Lung (tissue), 12 donors: ENCODE measurements around the gene IGSF23. TPM values are rescaled to one million over a fixed set of nuclear protein-coding genes. Genes with fewer than 3 reads are reported as not detected.

Source experiments
- ATAC-seq: fragments of 200-7000 bp; cut with Tn5 transposase; one replicate; pipeline ENCODE4 v1.9.1; 2020; ENCODE audit warnings: moderate number of reproducible peaks; ENCODE audit not compliant: insufficient read depth, low FRiP score
- DNase-seq, 3 donors: peaks; one replicate each; pipeline ENCODE4 v3.0.0-alpha.2; 2013 to 2017
- H3K27ac ChIP-seq, 2 donors: one replicate each; pipeline ENCODE4 v1.5.1; 2013; ENCODE audit warnings: mild to moderate bottlenecking in 2 of 2, moderate library complexity in 2 of 2, control low read depth in 1 of 2, inconsistent platforms in 1 of 2, low read depth in 1 of 2, low read length in 1 of 2
- H3K27me3 ChIP-seq, 3 donors: one replicate each; pipeline ENCODE4 v1.5.1; 2013; ENCODE audit warnings: low read length in 2 of 3; ENCODE audit not compliant: control insufficient read depth in 3 of 3, insufficient read depth in 3 of 3
- H3K36me3 ChIP-seq, 4 donors: one replicate each; pipeline ENCODE4 v1.5.1; 2013; ENCODE audit warnings: low read length in 4 of 4, mild to moderate bottlenecking in 1 of 4, moderate library complexity in 1 of 4; ENCODE audit not compliant: control insufficient read depth in 4 of 4, insufficient read depth in 4 of 4
- H3K4me1 ChIP-seq, 5 donors: one replicate each; pipeline ENCODE4 v1.5.1; 2013; ENCODE audit warnings: low read length in 5 of 5, mild to moderate bottlenecking in 2 of 5, moderate library complexity in 1 of 5; ENCODE audit not compliant: control insufficient read depth in 5 of 5, insufficient read depth in 5 of 5
- H3K4me3 ChIP-seq: one replicate; pipeline ENCODE4 v1.5.1; 2013; ENCODE audit warnings: mild to moderate bottlenecking, control low read depth, moderate library complexity
- H3K9ac ChIP-seq, 2 donors: one replicate each; pipeline ENCODE4 v1.5.1; 2013; ENCODE audit warnings: low read length in 2 of 2, control low read depth in 1 of 2; ENCODE audit not compliant: insufficient read depth in 1 of 2
- H3K9me3 ChIP-seq, 4 donors: one replicate each; pipeline ENCODE4 v1.5.1; 2013; ENCODE audit warnings: low read length in 3 of 4, mild to moderate bottlenecking in 1 of 4, moderate library complexity in 1 of 4; ENCODE audit not compliant: control insufficient read depth in 4 of 4, insufficient read depth in 3 of 4
- CTCF ChIP-seq: IDR thresholded peaks from 2 replicates; pipeline ENCODE4 v1.5.1; 2012; ENCODE audit warnings: mild to moderate bottlenecking; ENCODE audit errors: control extremely low read depth, extremely low read depth
- WGBS, 2 donors: extraction: QIAGEN DNeasy Blood & Tissue Kit; methylation state at CpG; one replicate each; pipeline ENCODE4 v1.1.7; 2013; 5-methylcytosine and 5-hydroxymethylcytosine counted together
- polyA plus RNA-seq, 2 donors: library from polyadenylated mRNA; stranded (reverse); fragments of 200-250 nt; gene quantifications; one replicate each; pipeline ENCODE4 v1.2.1, GENCODE V29; 2013
- total RNA-seq, 2 donors: library from RNA; depleted of rRNA in 1 of 2; stranded (reverse); fragments of >200 nt in 1 of 2; gene quantifications; one replicate each; pipeline ENCODE4 v1.2.1, GENCODE V29; 2014 to 2021
- donor health status: control.
- donor health status: control.
- donor health status: Bipolar disorder and iron deficiency.
- donor health status: healthy.
- donor health status: DM: yes; HTN: yes; CAD: no.

Gene IGSF23
- total and polyA plus RNA-seq, 4 donors, result not detected

GRCh38 chr19:44614313-44614712, 950 bp downstream of the IGSF23 start:
- Histone ChIP-seq H3K9ac (no peak overlapping the region), H3K4me3 (no peak overlapping the region), H3K36me3 (no peaks in the 10 kb centered on the region), H3K27me3 (no peaks in the 10 kb centered on the region), H3K4me1 (peaks cover 0 to 3% (median 0%) of the 10 kb centered on the region in 5 donors), H3K9me3 (no peaks in the 10 kb centered on the region), H3K27ac (no peak overlapping the region)
- no peak for TF ChIP-seq CTCF
- DNase-seq (no peak), ATAC-seq (no peak)
- 97% methylated on average over 10 of the region's 10 CpGs for WGBS, 2 donors

- TF ChIP-seq CTCF, result no peak
- WGBS, 2 donors, result 28 to 33% methylated on average over 5 of the region's 5 CpGs
- ATAC-seq, result no peak
- no peak for DNase-seq
- peaks cover 0 to 3% (median 0%) of the 10 kb centered on the region in 5 donors for H3K4me1 ChIP-seq
- H3K9me3 ChIP-seq, result no peaks in the 10 kb centered on the region
- no peak overlapping the region for H3K9ac ChIP-seq
- no peaks in the 10 kb centered on the region for H3K36me3 ChIP-seq
- H3K27ac ChIP-seq, result no peak overlapping the region
- no peak overlapping the region for H3K4me3 ChIP-seq
- H3K27me3 ChIP-seq, result no peaks in the 10 kb centered on the region
Measured at GRCh38 chr19:44615863-44616247, 2.5 kb downstream of the IGSF23 start.

GRCh38 chr19:44617110-44617880, 3.9 kb downstream of the IGSF23 start:
- no peak for TF ChIP-seq CTCF
- no peak overlapping the region for H3K4me3 ChIP-seq
- peaks cover 0 to 3% (median 0%) of the 10 kb centered on the region in 5 donors for H3K4me1 ChIP-seq
- H3K9me3 ChIP-seq, result no peaks in the 10 kb centered on the region
- 66 to 74% methylated on average over 8 of the region's 8 CpGs for WGBS, 2 donors
- no peak for DNase-seq
- H3K27ac ChIP-seq, result no peak overlapping the region
- no peak overlapping the region for H3K9ac ChIP-seq
- H3K27me3 ChIP-seq, result no peaks in the 10 kb centered on the region
- no peaks in the 10 kb centered on the region for H3K36me3 ChIP-seq
- no peak for ATAC-seq
